ENCODE results near the gene MYH6.

DNA sequence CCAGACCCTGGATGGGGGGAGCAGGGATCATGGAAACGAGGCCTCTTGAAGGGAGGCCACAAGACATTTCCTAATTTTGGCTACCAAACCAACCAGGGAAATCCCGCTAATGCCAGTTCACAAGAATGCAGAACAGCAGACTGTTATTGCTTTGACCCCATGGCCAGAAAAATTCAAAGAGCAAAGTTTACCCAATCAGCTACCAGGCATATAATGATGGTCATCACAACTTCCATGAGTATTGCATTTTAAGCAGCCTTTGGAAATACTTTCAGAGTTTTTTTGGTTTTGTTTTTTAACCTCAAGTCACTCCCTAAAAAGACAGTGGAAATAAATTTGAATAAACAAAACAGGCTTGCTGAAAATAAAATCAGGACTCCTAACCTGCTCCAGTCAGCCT lies 35.6 kb downstream of the MYH6 start, which contains the start of gene IL25:
- TF ChIP-seq, protein P1, sequence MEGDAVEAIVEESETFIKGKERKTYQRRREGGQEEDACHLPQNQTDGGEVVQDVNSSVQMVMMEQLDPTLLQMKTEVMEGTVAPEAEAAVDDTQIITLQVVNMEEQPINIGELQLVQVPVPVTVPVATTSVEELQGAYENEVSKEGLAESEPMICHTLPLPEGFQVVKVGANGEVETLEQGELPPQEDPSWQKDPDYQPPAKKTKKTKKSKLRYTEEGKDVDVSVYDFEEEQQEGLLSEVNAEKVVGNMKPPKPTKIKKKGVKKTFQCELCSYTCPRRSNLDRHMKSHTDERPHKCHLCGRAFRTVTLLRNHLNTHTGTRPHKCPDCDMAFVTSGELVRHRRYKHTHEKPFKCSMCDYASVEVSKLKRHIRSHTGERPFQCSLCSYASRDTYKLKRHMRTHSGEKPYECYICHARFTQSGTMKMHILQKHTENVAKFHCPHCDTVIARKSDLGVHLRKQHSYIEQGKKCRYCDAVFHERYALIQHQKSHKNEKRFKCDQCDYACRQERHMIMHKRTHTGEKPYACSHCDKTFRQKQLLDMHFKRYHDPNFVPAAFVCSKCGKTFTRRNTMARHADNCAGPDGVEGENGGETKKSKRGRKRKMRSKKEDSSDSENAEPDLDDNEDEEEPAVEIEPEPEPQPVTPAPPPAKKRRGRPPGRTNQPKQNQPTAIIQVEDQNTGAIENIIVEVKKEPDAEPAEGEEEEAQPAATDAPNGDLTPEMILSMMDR (IDR thresholded peaks at IDR 0.05; ENCODE audit: low read length) = no peak
- TF ChIP-seq EZH2 (IDR thresholded peaks at IDR 0.05; ENCODE audit: borderline replicate concordance, low read length) = no peak
